Measurements from ENCODE around the gene ZBTB16. TPM values are rescaled to one million over a fixed set of nuclear protein-coding genes. Genes with fewer than 3 reads are reported as not detected.
A peak's percentile ranks its signal among the peaks of the same experiment; 100 is the strongest.

The ZBTB16 gene
- total RNA-seq, 3 donors from 2014 or later (not counting 1 experiment from before 2014, with no cell fraction given) = 104 to 224 (median 156) TPM

DNA sequence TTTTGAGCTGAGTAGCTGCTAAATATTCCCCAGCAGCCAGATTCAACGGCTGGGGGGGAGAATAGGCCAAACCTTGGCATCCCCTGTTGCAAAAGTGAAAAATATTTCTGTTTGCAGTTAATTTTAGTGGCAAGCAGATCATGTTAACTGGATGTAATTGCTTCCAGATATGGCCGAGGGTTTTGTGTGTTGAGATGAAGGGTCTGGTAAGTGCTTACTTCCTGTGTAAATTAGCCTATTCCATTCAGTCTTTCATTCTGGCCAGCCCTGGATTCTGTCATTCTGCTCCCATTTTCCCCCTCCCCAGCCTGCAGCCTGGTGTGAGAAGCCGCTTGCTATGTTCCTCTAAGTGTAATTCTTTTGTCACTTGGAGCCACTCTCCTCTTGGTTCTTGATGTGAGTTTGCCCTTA lies 17.4 kb downstream of the ZBTB16 start:
- ATAC-seq = no peak
- H3K9me3 Mint-ChIP-seq = no peaks in the 10 kb centered on the region
- no peaks in the 10 kb centered on the region for H3K36me3 Mint-ChIP-seq
- H3K4me1 Mint-ChIP-seq = peaks cover 94 to 95% of the 10 kb centered on the region in 2 donors
- H3K9me3 ChIP-seq (ENCODE audit: control insufficient read depth, insufficient read depth, low read length) = no peaks in the 10 kb centered on the region
- no peaks in the 10 kb centered on the region for H3K27me3 Mint-ChIP-seq (ENCODE audit: low read depth in 2 of 2)
- peaks cover 99% of the 10 kb centered on the region for H3K4me1 ChIP-seq (ENCODE audit: control insufficient read depth, insufficient read depth, low read length)
- H3K27ac Mint-ChIP-seq = peak overlapping the region; percentile 89 to 100
- DNase-seq = no peak
- H3K4me3 Mint-ChIP-seq = peak overlapping the region; percentile 95
- no peaks in the 10 kb centered on the region for H3K27me3 ChIP-seq (ENCODE audit: control insufficient read depth, insufficient read depth, low read length)
- TF ChIP-seq, protein P1, sequence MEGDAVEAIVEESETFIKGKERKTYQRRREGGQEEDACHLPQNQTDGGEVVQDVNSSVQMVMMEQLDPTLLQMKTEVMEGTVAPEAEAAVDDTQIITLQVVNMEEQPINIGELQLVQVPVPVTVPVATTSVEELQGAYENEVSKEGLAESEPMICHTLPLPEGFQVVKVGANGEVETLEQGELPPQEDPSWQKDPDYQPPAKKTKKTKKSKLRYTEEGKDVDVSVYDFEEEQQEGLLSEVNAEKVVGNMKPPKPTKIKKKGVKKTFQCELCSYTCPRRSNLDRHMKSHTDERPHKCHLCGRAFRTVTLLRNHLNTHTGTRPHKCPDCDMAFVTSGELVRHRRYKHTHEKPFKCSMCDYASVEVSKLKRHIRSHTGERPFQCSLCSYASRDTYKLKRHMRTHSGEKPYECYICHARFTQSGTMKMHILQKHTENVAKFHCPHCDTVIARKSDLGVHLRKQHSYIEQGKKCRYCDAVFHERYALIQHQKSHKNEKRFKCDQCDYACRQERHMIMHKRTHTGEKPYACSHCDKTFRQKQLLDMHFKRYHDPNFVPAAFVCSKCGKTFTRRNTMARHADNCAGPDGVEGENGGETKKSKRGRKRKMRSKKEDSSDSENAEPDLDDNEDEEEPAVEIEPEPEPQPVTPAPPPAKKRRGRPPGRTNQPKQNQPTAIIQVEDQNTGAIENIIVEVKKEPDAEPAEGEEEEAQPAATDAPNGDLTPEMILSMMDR (IDR thresholded peaks at IDR 0.05) = no peak
- WGBS (ENCODE audit: insufficient coverage) = 25% methylated on average over 2 of the region's 3 CpGs
- peak overlapping the region; percentile 26 for H3K4me3 ChIP-seq (ENCODE audit: low read length)
- intact Hi-C loops (cut with micrococcal nuclease) = loop anchor here (2.0 kb wide), 1 partner anchor 106 kb away; no protein-coding TSS in a partner anchor
- peak overlapping the region; percentile 96 for H3K27ac ChIP-seq (ENCODE audit: low read length)
- no peaks in the 10 kb centered on the region for H3K36me3 ChIP-seq (ENCODE audit: control insufficient read depth, insufficient read depth, low read length)

DNA sequence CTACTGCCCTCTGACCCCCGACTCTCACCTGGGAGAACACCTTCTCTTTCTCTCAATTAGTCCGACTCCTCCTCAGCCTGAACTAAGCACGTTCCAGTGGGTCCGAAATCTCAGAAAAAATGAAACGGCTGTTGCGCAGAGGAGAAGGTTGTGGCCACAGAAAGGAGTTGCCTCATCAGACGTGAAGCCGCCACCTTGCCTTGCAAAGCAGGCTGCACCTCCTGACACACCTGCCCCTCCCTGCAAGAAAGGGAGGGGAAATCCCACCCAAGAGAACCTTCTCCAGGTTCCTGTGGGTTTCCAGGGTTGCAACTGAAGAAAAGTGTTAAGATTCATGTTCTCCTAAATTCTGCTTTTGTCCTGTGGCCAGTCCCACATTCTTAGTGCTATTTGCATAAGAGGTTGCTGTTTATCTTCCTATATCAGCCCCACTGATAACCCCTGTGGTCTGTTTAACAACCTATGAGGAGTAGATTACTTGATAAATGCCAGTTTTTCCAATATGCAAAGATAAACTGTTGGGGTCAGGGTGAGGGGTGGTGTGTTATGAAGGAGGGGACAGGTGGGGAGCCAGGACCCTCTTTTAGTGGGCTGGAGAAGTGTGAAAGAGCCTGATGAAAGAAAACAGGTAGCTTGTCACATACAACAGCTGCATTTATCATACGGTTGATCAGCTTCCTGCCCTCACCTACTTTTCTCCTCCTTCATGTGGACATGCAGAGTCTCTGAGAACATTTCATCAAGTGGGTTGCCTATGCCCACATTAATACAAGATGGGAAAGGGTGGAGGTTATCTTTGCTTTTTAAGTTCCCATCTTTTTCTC lies 18.2 kb downstream of the ZBTB16 start:
- Mint-ChIP-seq H3K9me3 (no peaks in the 10 kb centered on the region), H3K4me3 (peak overlapping the region; percentile 95), H3K36me3 (no peaks in the 10 kb centered on the region), H3K4me1 (peaks cover 94% of the 10 kb centered on the region in 2 donors), H3K27ac (peak overlapping the region; percentile 89 to 100), H3K27me3 (ENCODE audit: low read depth in 2 of 2) (no peaks in the 10 kb centered on the region)
- peak overlapping the region; percentile 96 for H3K27ac ChIP-seq (ENCODE audit: low read length)
- DNase-seq (peak; percentile 18 to 73), ATAC-seq (peak; percentile 17 to 33 (median 17))
- TF ChIP-seq, protein P1 (IDR thresholded peaks at IDR 0.05) = peak; percentile 8
- WGBS (ENCODE audit: insufficient coverage) = 12% methylated on average over 8 of the region's 9 CpGs
- H3K9me3 ChIP-seq (ENCODE audit: control insufficient read depth, insufficient read depth, low read length) = no peaks in the 10 kb centered on the region
- H3K4me1 ChIP-seq (ENCODE audit: control insufficient read depth, insufficient read depth, low read length) = peaks cover 99% of the 10 kb centered on the region
- no peaks in the 10 kb centered on the region for H3K36me3 ChIP-seq (ENCODE audit: control insufficient read depth, insufficient read depth, low read length)
- intact Hi-C loops (cut with micrococcal nuclease) = loop anchor here (2.0 kb wide), 1 partner anchor 105 kb away; no protein-coding TSS in a partner anchor
- H3K4me3 ChIP-seq (ENCODE audit: low read length) = peak overlapping the region; percentile 26
- no peaks in the 10 kb centered on the region for H3K27me3 ChIP-seq (ENCODE audit: control insufficient read depth, insufficient read depth, low read length)

DNA sequence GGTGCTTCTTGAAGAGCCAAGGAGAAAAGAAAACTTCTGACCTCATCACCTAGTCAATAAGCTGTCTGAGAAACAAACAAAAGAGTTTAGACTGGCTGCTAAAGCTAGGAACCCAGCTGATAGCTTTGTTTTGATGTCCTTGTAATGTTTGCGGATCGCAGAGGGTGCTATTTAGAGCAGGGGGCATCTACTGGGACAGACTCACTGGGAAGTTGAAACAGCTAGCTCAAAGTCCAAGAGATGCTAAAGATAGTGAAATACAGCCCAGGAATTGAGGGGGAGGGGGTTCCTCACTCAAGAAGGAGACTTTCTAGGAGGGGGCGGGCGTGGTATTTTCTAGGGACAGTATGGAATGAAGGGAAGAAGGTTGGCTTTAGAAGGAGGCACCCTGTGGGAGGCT lies 18.9 kb downstream of the ZBTB16 start:
- no peaks in the 10 kb centered on the region for H3K9me3 ChIP-seq (ENCODE audit: control insufficient read depth, insufficient read depth, low read length)
- no peaks in the 10 kb centered on the region for H3K36me3 Mint-ChIP-seq
- ATAC-seq = no peak
- no peak for DNase-seq
- intact Hi-C loops (cut with micrococcal nuclease) = no loop called here
- peak overlapping the region; percentile 96 for H3K27ac ChIP-seq (ENCODE audit: low read length)
- H3K27me3 Mint-ChIP-seq (ENCODE audit: low read depth in 2 of 2) = no peaks in the 10 kb centered on the region
- H3K4me3 ChIP-seq (ENCODE audit: low read length) = no peak overlapping the region
- TF ChIP-seq, protein P1 (IDR thresholded peaks at IDR 0.05) = no peak
- H3K27me3 ChIP-seq (ENCODE audit: control insufficient read depth, insufficient read depth, low read length) = no peaks in the 10 kb centered on the region
- peaks cover 94% of the 10 kb centered on the region in 2 donors for H3K4me1 Mint-ChIP-seq
- H3K27ac Mint-ChIP-seq = peak overlapping the region; percentile 89 to 100
- H3K4me1 ChIP-seq (ENCODE audit: control insufficient read depth, insufficient read depth, low read length) = peaks cover 99% of the 10 kb centered on the region
- 87% methylated on average over 4 of the region's 4 CpGs for WGBS (ENCODE audit: insufficient coverage)
- H3K9me3 Mint-ChIP-seq = no peaks in the 10 kb centered on the region
- no peaks in the 10 kb centered on the region for H3K36me3 ChIP-seq (ENCODE audit: control insufficient read depth, insufficient read depth, low read length)
- H3K4me3 Mint-ChIP-seq = peak overlapping the region; percentile 95

All from natural killer cell (primary cell).